GM23338 (cell line): ENCODE data around the gene FRMD3. TPM values are rescaled to one million over a fixed set of nuclear protein-coding genes. Genes with fewer than 3 reads are reported as not detected.

Source experiments
- ATAC-seq: fragments of 200-7000 bp; cut with Tn5 transposase; 3 replicates; pipeline ENCODE4 v1.9.1; 2020
- DNase-seq: peaks from one replicate; pipeline ENCODE4 v3.0.0-alpha.2; 2015; ENCODE audit warnings: low spot score
- H2AFZ ChIP-seq: fragments of 200-600 bp; sonication (generic); 2 replicates; pipeline ENCODE4 v1.8.0; 2016; ENCODE audit warnings: antibody characterized with exemption, mild to moderate bottlenecking, moderate library complexity
- H3F3A ChIP-seq: fragments of 200-600 bp; sonication (generic); replicated peaks from 2 replicates; pipeline ENCODE4 v1.8.0; 2017; ENCODE audit warnings: antibody characterized with exemption, mixed run types, low read depth
- H3K27ac ChIP-seq: fragments of 200-600 bp; sonication (generic); 2 replicates; pipeline ENCODE4 v1.6.1; 2016; ENCODE audit warnings: low read depth
- H3K27me3 ChIP-seq: fragments of 200-600 bp; sonication (generic); 2 replicates; pipeline ENCODE4 v1.8.0; 2016; ENCODE audit warnings: mild to moderate bottlenecking, mixed run types, moderate library complexity; ENCODE audit not compliant: insufficient read depth
- H3K36me3 ChIP-seq: fragments of 200-600 bp; sonication (generic); 2 replicates; pipeline ENCODE4 v1.8.0; 2016; ENCODE audit warnings: mild to moderate bottlenecking; ENCODE audit not compliant: insufficient read depth
- H3K4me1 ChIP-seq: fragments of 200-600 bp; sonication (generic); 2 replicates; pipeline ENCODE4 v1.8.0; 2016; ENCODE audit warnings: mild to moderate bottlenecking, moderate library complexity; ENCODE audit not compliant: insufficient read depth
- H3K4me2 ChIP-seq: fragments of 200-600 bp; sonication (generic); 2 replicates; pipeline ENCODE4 v1.7.1; 2017; ENCODE audit warnings: mixed run types
- H3K4me3 ChIP-seq: fragments of 200-600 bp; sonication (generic); 2 replicates; pipeline ENCODE4 v1.6.1; 2016; ENCODE audit warnings: mixed run types
- H3K79me2 ChIP-seq: fragments of 200-600 bp; sonication (generic); replicated peaks from 2 replicates; pipeline ENCODE4 v1.8.0; 2017; ENCODE audit warnings: mild to moderate bottlenecking; ENCODE audit not compliant: insufficient read depth
- H3K9me2 ChIP-seq: fragments of 200-600 bp; sonication (generic); 2 replicates; pipeline ENCODE4 v1.8.0; 2017; ENCODE audit not compliant: insufficient read depth
- H4K20me1 ChIP-seq: fragments of 200-600 bp; sonication (generic); replicated peaks from 2 replicates; pipeline ENCODE4 v1.8.0; 2017; ENCODE audit warnings: mild to moderate bottlenecking; ENCODE audit not compliant: insufficient read depth
- H3K27ac Mint-ChIP-seq: 2 replicates; pipeline ENCODE4 v1.8.0; 2020; ENCODE audit warnings: inconsistent platforms, mild to moderate bottlenecking, moderate library complexity, mixed read lengths
- H3K27me3 Mint-ChIP-seq: 3 replicates; pipeline ENCODE4 v1.8.0; 2022; ENCODE audit warnings: low read depth, mild to moderate bottlenecking, moderate library complexity, mixed read lengths, inconsistent platforms; ENCODE audit not compliant: insufficient read depth, poor library complexity
- H3K36me3 Mint-ChIP-seq: 3 replicates; pipeline ENCODE4 v1.8.0; 2021; ENCODE audit warnings: low read depth, mild to moderate bottlenecking, inconsistent platforms, moderate library complexity, mixed read lengths
- H3K4me1 Mint-ChIP-seq: 3 replicates; pipeline ENCODE4 v1.8.0; 2020; ENCODE audit warnings: mild to moderate bottlenecking, inconsistent platforms, mixed read lengths
- H3K4me3 Mint-ChIP-seq: 3 replicates; pipeline ENCODE4 v1.8.0; 2021; ENCODE audit warnings: moderate library complexity, mild to moderate bottlenecking, inconsistent platforms, mixed read lengths
- H3K9me3 Mint-ChIP-seq: 3 replicates; pipeline ENCODE4 v1.8.0; 2020; ENCODE audit warnings: moderate library complexity, mild to moderate bottlenecking, inconsistent platforms, mixed read lengths
- CREB1 ChIP-seq: fragments of 250-450 bp; sonication (Bioruptor Pico); IDR thresholded peaks from 2 replicates; pipeline ENCODE4 v1.5.0; 2020; ENCODE audit warnings: low read depth, mild to moderate bottlenecking, moderate library complexity
- CTCF ChIP-seq, 2 experiments: fragments of 200-600 bp in 1 of 2; sonication (generic) in 1 of 2; conservative IDR thresholded peaks; 2 replicates each; pipeline versions ENCODE4 v1.5.1 to v1.6.1; 2016 to 2017; ENCODE audit warnings: antibody characterized with exemption in 2 of 2, low read depth in 2 of 2, mild to moderate bottlenecking in 2 of 2, moderate library complexity in 1 of 2
- ETS1 ChIP-seq: IDR thresholded peaks from 2 replicates; pipeline ENCODE4 v1.6.1; 2016; ENCODE audit warnings: antibody characterized with exemption
- EZH2phosphoT487 ChIP-seq: fragments of 200-600 bp; sonication (generic); IDR thresholded peaks from one replicate; pipeline ENCODE4 v1.8.1; 2018; ENCODE audit warnings: antibody characterized with exemption; ENCODE audit not compliant: unreplicated experiment
- NANOG ChIP-seq: IDR thresholded peaks from 2 replicates; pipeline ENCODE4 v1.6.1; 2016; ENCODE audit warnings: antibody characterized with exemption, borderline replicate concordance
- POLR2AphosphoS5 ChIP-seq: IDR thresholded peaks from 2 replicates; pipeline ENCODE4 v1.6.1; 2016; ENCODE audit warnings: antibody characterized with exemption, low read depth
- REST ChIP-seq: IDR thresholded peaks from one replicate; pipeline ENCODE4 v1.6.1; 2018; ENCODE audit warnings: antibody characterized with exemption; ENCODE audit not compliant: unreplicated experiment
- STAT1 ChIP-seq: IDR thresholded peaks from one replicate; pipeline ENCODE4 v1.6.1; 2016; ENCODE audit warnings: antibody characterized with exemption; ENCODE audit not compliant: unreplicated experiment
- ZNF114 ChIP-seq: fragments of 250-450 bp; sonication (Bioruptor Pico); IDR thresholded peaks from 2 replicates; pipeline ENCODE4 v1.5.0; 2020; ENCODE audit warnings: mild to moderate bottlenecking, moderate library complexity
- ZNF331 ChIP-seq: fragments of 250-450 bp; sonication (Bioruptor Pico); IDR thresholded peaks from 2 replicates; pipeline ENCODE4 v1.5.0; 2020; ENCODE audit warnings: low read depth, mild to moderate bottlenecking, moderate library complexity
- ZNF462 ChIP-seq: fragments of 250-450 bp; sonication (Bioruptor Pico); IDR thresholded peaks from 2 replicates; pipeline ENCODE4 v1.5.0; 2020; ENCODE audit warnings: mild to moderate bottlenecking, moderate library complexity
- polyA plus RNA-seq: library from polyadenylated mRNA; unstranded; fragments of >200 nt; fragmentation: Nextera tagmentation; extraction: Ambion mirVana; gene quantifications from 2 replicates; pipeline ENCODE4 v1.2.1, GENCODE V29; 2016
- total RNA-seq: library from RNA; depleted of rRNA; stranded (reverse); fragments of >200 nt; shearing (Covaris generic); gene quantifications from 2 replicates; pipeline ENCODE4 v1.2.3, GENCODE V29; 2014

FRMD3 gene
- total and polyA plus RNA-seq, 2 experiments from 2014 or later, result 0.47 to 1.2 TPM

- Histone ChIP-seq H3K4me1 (no peaks in the 10 kb centered on the region), H3K4me3 (no peak overlapping the region), H3K27me3 (no peaks in the 10 kb centered on the region), H2AFZ (no peak overlapping the region; the same call in 1 of the 2 replicates), H4K20me1 (no peaks in the 10 kb centered on the region), H3K79me2 (no peaks in the 10 kb centered on the region), H3K27ac (no peak overlapping the region), H3K4me2 (no peak overlapping the region), H3K36me3 (no peaks in the 10 kb centered on the region), H3K9me2 (0 out of 2 replicates have a peak, but pooled peaks cover 3% of the 10 kb centered on the region), H3F3A (no peaks in the 10 kb centered on the region)
- TF ChIP-seq ZNF114 (CRISPR knock-in tag), result no peak
- no peak for TF ChIP-seq POLR2AphosphoS5
- TF ChIP-seq REST, result no peak
- no peak for TF ChIP-seq ZNF331
- TF ChIP-seq STAT1, result no peak
- no peak for TF ChIP-seq ETS1
- no peak for TF ChIP-seq NANOG
- no peak for TF ChIP-seq ZNF462 (CRISPR knock-in tag)
- no peak for TF ChIP-seq CTCF (conservative IDR thresholded peaks at IDR 0.05; ENCODE audit: low read depth in 2 of 2)
- no peak for TF ChIP-seq EZH2phosphoT487
- TF ChIP-seq CREB1, result no peak
- H3K4me3 Mint-ChIP-seq, result no peak overlapping the region
- H3K4me1 Mint-ChIP-seq, result peaks cover 13% of the 10 kb centered on the region; the same call in 2 of the 3 replicates
- no peak overlapping the region for H3K27ac Mint-ChIP-seq
- no peaks in the 10 kb centered on the region for H3K9me3 Mint-ChIP-seq
- no peaks in the 10 kb centered on the region for H3K36me3 Mint-ChIP-seq
- DNase-seq, result no peak
- ATAC-seq, result no peak
- H3K27me3 Mint-ChIP-seq, result peaks cover 1% of the 10 kb centered on the region
Observed at GRCh38 chr9:83266331-83266665, 271.9 kb downstream of the FRMD3 start.
